CD4-positive, CD25-positive, alpha-beta regulatory T cell (primary cell): Measurements from ENCODE around the gene TSPAN31. TPM values are rescaled to one million over a fixed set of nuclear protein-coding genes. Genes with fewer than 3 reads are reported as not detected.

Source experiments
- ATAC-seq, 2 donors: fragments of 150-1000 bp; cut with Tn5 transposase; one replicate each; pipeline ENCODE4 v1.10.0; 2021; ENCODE audit warnings: low read depth in 2 of 2, moderate number of reproducible peaks in 2 of 2, moderate library complexity in 1 of 2
- DNase-seq, 3 donors: peaks; one replicate each; pipeline versions ENCODE4 v3.0.0 to v3.0.0-alpha.2; 2012 to 2022; ENCODE audit warnings: mixed read lengths in 1 of 3
- H3K27ac ChIP-seq: one replicate; pipeline ENCODE4 v1.7.0; 2013; ENCODE audit warnings: mild to moderate bottlenecking, low read length; ENCODE audit not compliant: insufficient read depth, poor library complexity, severe bottlenecking
- H3K27me3 ChIP-seq: one replicate; pipeline ENCODE4 v1.7.0; 2013; ENCODE audit warnings: low read length; ENCODE audit not compliant: control insufficient read depth, insufficient read depth
- H3K36me3 ChIP-seq: one replicate; pipeline ENCODE4 v1.7.0; 2013; ENCODE audit warnings: mild to moderate bottlenecking, low read length, moderate library complexity; ENCODE audit not compliant: control insufficient read depth, insufficient read depth
- H3K4me1 ChIP-seq: 2 replicates; pipeline ENCODE4 v1.7.0; 2013; ENCODE audit warnings: mild to moderate bottlenecking, low read length; ENCODE audit not compliant: insufficient read depth, control insufficient read depth, poor library complexity, severe bottlenecking
- H3K4me3 ChIP-seq: one replicate; pipeline ENCODE4 v1.7.0; 2013; ENCODE audit warnings: low read depth, mild to moderate bottlenecking, low read length, moderate library complexity
- H3K9me3 ChIP-seq, 2 experiments: 1 replicate in 1 of 2; 2 replicates in 1 of 2; pipeline ENCODE4 v1.7.0; 2013; ENCODE audit warnings: low read length in 2 of 2, mild to moderate bottlenecking in 1 of 2, moderate library complexity in 1 of 2; ENCODE audit not compliant: control insufficient read depth in 2 of 2
- H3K27ac Mint-ChIP-seq, 3 donors: one replicate each; pipeline ENCODE4 v1.8.0; 2020 to 2022; ENCODE audit warnings: mild to moderate bottlenecking in 3 of 3, mixed read lengths in 3 of 3, moderate library complexity in 2 of 3
- H3K27me3 Mint-ChIP-seq: one replicate; pipeline ENCODE4 v1.8.0; 2022; ENCODE audit warnings: mild to moderate bottlenecking, mixed read lengths
- H3K36me3 Mint-ChIP-seq: one replicate; pipeline ENCODE4 v1.8.0; 2020; ENCODE audit warnings: mixed read lengths
- H3K4me1 Mint-ChIP-seq, 4 donors: one replicate each; pipeline ENCODE4 v1.8.0; 2020 to 2022; ENCODE audit warnings: mixed read lengths in 4 of 4, mild to moderate bottlenecking in 1 of 4
- H3K4me3 Mint-ChIP-seq, 4 donors: one replicate each; pipeline ENCODE4 v1.8.0; 2020 to 2022; ENCODE audit warnings: mild to moderate bottlenecking in 4 of 4, mixed read lengths in 4 of 4, moderate library complexity in 3 of 4
- H3K9me3 Mint-ChIP-seq, 7 donors: one replicate each; pipeline ENCODE4 v1.8.0; 2020 to 2022; ENCODE audit warnings: mixed read lengths in 7 of 7, mild to moderate bottlenecking in 3 of 7, moderate library complexity in 2 of 7
- polyA plus RNA-seq, 4 donors: library from polyadenylated mRNA; unstranded; fragments of 300-500 nt; fragmentation: Illumina TruSeq; gene quantifications; one replicate each; pipeline ENCODE4 v1.2.3, GENCODE V29; 2021
- total RNA-seq: library from RNA; stranded (reverse); gene quantifications from one replicate; pipeline ENCODE4 v1.2.3, GENCODE V29; 2022

The TSPAN31 gene
- total and polyA plus RNA-seq, 5 donors from 2014 or later = 8.7 to 48.9 (median 38.9) TPM

DNA sequence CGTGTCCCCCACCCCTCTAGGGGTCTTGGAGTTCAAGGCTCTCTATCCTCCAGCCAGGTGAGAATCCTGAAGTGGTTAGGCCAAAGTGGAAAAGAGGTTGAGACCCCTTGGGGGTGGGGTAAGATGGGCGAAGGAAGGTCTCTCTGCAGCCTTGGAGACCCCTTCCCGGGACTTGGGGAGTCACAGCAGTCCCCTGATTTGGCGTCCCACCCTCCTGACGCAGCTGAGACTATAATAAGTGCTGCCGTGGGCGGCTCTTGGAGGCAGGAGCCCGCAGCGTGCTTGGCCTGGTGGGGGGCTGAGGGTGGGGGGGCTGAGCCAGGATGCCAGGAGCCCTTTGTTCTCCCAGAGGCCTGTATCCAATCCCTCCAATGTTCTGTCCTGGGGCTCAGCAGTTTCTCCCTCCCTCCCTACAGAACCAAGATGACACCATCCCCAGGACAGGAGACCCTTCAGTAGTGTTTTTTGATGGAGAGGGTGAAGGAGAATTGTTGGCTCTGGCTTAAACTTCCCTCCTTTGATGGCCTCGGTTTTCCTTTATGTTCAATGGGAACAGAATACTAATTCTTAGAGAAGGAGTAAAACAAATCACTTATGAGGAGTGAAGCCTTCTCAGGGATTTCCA, 4.8 kb upstream of the TSPAN31 start:
- Mint-ChIP-seq H3K9me3 (peaks cover 0 to 2% (median 0%) of the 10 kb centered on the region in 7 donors), H3K27ac (peak overlapping the region; percentile 52 to 97 (median 90)), H3K36me3 (peaks cover 16% of the 10 kb centered on the region), H3K4me1 (peaks cover 0 to 61% (median 38%) of the 10 kb centered on the region in 4 donors), H3K27me3 (no peaks in the 10 kb centered on the region), H3K4me3 (peak overlapping the region; percentile 88 to 91 (median 90))
- H3K4me1 ChIP-seq = peaks cover 60% of the 10 kb centered on the region
- H3K9me3 ChIP-seq = no peaks in the 10 kb centered on the region
- no peak for DNase-seq
- no peaks in the 10 kb centered on the region for H3K27me3 ChIP-seq
- no peak for ATAC-seq
- peak overlapping the region; percentile 88 for H3K27ac ChIP-seq
- H3K4me3 ChIP-seq = peak overlapping the region; percentile 99
- H3K36me3 ChIP-seq = peaks cover 15% of the 10 kb centered on the region

DNA sequence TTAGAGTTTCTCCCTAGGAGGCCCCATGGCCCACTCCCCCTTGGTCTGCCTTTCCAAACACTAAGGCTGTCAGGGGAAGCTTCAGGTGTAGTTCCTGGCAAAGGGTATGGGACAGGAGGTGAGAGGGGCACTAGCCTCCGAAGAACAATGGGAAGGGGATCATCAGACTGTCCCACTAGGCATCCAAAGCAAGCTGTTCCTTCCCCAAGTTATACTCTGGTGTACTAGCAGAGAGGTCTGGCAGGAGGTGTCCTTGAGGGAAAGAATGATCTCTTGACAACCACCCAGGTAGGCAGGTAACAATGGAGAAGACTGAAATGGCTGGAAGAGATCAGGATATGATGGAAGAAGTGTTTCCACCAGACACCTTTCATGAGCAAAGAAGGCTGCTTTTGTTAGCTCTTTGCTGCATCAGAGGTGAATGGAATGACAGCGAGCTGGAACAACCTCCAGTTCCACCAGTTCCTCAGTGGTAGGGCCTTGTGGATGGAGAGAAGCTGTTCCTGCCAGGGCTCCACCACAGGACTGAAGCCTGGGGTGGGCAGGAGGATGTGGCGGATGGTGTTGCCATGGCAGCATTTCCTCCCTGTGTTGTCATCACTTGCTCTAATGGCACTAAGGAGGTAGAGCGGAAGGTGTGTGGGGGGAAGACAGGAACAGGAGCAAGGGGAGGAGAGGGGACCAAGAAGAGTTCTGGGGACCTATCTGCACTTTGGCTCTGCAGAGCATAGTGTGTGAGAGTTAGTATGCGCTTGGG, 4.0 kb upstream of the TSPAN31 start:
- H3K36me3 Mint-ChIP-seq = peaks cover 15% of the 10 kb centered on the region
- peaks cover 0 to 68% (median 39%) of the 10 kb centered on the region in 4 donors for H3K4me1 Mint-ChIP-seq
- ATAC-seq (peak; percentile 76 to 79), DNase-seq (peak; percentile 74 to 94 (median 88))
- Histone ChIP-seq H3K36me3 (peaks cover 12% of the 10 kb centered on the region), H3K4me1 (peaks cover 68% of the 10 kb centered on the region), H3K27me3 (no peaks in the 10 kb centered on the region), H3K27ac (peak overlapping the region; percentile 88), H3K4me3 (peak overlapping the region; percentile 99), H3K9me3 (no peaks in the 10 kb centered on the region)
- peak overlapping the region; percentile 86 to 97 (median 90) for H3K27ac Mint-ChIP-seq
- no peaks in the 10 kb centered on the region for H3K27me3 Mint-ChIP-seq
- peaks cover 0 to 2% (median 0%) of the 10 kb centered on the region in 7 donors for H3K9me3 Mint-ChIP-seq
- H3K4me3 Mint-ChIP-seq = peak overlapping the region; percentile 84 to 91 (median 89)

DNA sequence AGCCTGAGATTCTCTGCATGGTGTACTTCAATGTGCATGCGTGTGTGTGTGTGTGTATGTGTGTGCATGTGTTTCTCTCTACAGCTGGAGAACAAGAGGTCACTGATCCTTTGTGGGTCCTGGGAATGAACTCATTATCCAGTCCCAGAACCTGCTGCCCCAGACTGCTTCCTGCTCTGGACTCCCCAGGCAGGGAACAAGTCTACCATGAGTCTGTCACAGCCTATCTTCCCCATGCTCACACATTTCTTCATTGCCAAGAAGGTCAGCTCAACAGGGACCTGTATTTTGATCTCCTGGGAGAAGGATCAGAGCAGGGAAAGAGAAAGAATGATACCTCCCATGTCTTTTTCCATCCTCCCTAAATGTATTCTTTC, 3.4 kb upstream of the TSPAN31 start:
- Mint-ChIP-seq H3K4me3 (peak overlapping the region; percentile 84 to 91 (median 89)), H3K27me3 (no peaks in the 10 kb centered on the region), H3K36me3 (peaks cover 13% of the 10 kb centered on the region), H3K27ac (peak overlapping the region; percentile 86 to 97 (median 90)), H3K4me1 (peaks cover 0 to 71% (median 40%) of the 10 kb centered on the region in 4 donors), H3K9me3 (peaks cover 0 to 2% (median 0%) of the 10 kb centered on the region in 7 donors)
- peaks cover 68% of the 10 kb centered on the region for H3K4me1 ChIP-seq
- H3K27ac ChIP-seq = peak overlapping the region; percentile 88
- peaks cover 12% of the 10 kb centered on the region for H3K36me3 ChIP-seq
- H3K4me3 ChIP-seq = peak overlapping the region; percentile 99
- ATAC-seq = no peak
- no peak for DNase-seq
- H3K27me3 ChIP-seq = no peaks in the 10 kb centered on the region
- no peaks in the 10 kb centered on the region for H3K9me3 ChIP-seq

DNA sequence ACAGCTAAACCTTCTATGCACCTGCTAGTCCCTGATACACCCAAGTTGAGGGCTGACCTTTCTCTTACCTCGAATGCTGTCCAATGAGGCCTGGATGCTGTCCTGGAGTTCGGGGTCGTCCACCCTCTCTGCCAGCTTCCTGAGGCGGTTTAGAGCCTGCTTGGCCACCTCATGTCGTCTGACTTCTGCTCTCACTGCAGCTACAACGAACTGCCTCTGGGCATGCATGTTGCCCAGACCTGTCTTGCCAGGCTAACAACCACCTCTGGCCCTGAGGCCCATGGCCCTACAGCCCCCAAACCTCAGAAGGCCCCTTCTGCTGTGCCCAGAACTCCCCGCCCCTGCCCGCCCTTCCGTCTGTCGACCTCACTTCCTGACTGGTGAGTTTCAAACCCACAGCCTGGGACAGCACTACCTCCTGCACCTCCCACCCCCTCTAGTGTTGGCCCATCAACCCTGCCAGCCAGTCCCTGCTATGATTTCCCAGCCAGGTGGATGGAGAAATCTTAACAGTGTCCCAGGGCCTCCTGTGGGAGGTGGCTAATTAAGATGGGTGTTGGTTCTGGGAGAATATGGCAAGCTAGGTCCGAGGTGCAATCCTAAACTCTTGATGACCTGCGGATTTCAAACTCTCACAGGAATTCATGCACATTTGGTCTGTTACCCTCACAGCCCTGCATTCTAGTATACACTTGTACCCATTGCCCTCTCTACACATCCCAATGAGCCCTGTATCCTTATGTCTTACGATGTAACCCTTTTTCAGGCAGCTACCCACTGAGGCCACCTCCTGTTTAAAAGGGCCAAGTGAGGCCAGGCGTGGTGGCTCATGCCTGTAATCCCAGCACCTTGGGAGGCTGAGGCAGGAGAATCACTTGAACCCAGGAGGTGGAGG, 2.7 kb upstream of the TSPAN31 start:
- peaks cover 0 to 69% (median 37%) of the 10 kb centered on the region in 4 donors for H3K4me1 Mint-ChIP-seq
- Histone ChIP-seq H3K27me3 (no peaks in the 10 kb centered on the region), H3K27ac (peak overlapping the region; percentile 88), H3K9me3 (no peaks in the 10 kb centered on the region), H3K4me1 (peaks cover 68% of the 10 kb centered on the region), H3K4me3 (peak overlapping the region; percentile 99), H3K36me3 (peaks cover 8% of the 10 kb centered on the region)
- DNase-seq (peak; percentile 72 to 92 (median 81)), ATAC-seq (peak; percentile 64)
- peak overlapping the region; percentile 86 to 97 (median 90) for H3K27ac Mint-ChIP-seq
- peaks cover 0 to 2% (median 0%) of the 10 kb centered on the region in 7 donors for H3K9me3 Mint-ChIP-seq
- H3K36me3 Mint-ChIP-seq = peaks cover 8% of the 10 kb centered on the region
- H3K27me3 Mint-ChIP-seq = no peaks in the 10 kb centered on the region
- H3K4me3 Mint-ChIP-seq = peak overlapping the region; percentile 84 to 91 (median 89)

DNA sequence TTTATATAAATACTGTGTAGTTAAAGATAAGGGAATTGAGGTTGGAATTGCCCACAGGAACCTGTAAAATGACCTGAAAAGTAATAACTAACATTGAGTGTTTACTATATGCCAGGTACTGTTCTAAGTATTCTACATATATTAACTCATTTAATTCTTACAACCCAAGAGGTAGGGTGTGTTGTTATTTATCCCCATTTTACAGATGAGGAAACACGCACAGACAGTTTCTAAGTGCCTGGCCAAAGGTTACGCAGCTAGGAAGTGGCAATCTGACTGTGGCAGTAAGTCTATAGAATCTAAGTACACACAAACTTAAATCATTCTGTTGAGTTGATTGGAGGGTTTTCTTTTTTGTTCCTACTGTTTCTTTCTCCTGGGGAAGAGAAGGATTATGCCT, 1.1 kb upstream of the TSPAN31 start:
- peaks cover 14% of the 10 kb centered on the region for H3K36me3 Mint-ChIP-seq

DNA sequence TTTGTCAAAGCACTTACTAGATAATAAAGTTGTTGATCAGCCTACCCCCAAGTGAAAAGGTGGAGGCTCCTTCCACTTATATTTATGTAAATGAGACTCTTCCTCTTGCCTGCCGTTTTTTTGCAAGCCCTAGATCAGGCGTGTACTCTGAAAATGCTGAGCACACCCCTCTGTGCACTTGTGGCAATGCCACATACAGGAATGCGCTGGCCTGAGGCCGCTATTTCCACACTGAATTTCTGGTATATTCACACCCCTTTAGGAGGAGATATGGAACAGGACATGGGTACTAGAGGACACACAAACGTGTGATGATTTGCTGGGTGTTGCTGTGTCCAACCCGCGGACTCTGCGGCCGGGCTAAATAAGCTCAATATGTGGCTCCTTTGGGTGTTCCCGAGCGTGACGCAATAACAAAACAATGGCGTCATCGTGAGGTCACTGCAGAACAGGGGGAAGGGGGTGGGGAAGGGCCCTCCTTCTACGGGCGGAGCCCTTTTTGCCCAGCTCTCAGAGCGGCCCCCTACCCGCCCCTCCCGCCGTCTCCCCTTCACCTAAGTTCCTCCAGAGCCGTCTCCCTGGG, 554 bp upstream of the TSPAN31 start:
- H3K27me3 Mint-ChIP-seq = no peaks in the 10 kb centered on the region
- Histone ChIP-seq H3K27ac (peak overlapping the region; percentile 93), H3K36me3 (peaks cover 21% of the 10 kb centered on the region), H3K9me3 (no peaks in the 10 kb centered on the region), H3K27me3 (no peaks in the 10 kb centered on the region), H3K4me1 (peaks cover 59% of the 10 kb centered on the region), H3K4me3 (peak overlapping the region; percentile 84)
- peak in 2 of 3 donors; percentile 37 to 64 for DNase-seq
- peak overlapping the region; percentile 89 to 97 (median 97) for H3K27ac Mint-ChIP-seq
- peaks cover 0 to 2% (median 0%) of the 10 kb centered on the region in 7 donors for H3K9me3 Mint-ChIP-seq
- peak; percentile 3 to 13 for ATAC-seq
- H3K36me3 Mint-ChIP-seq = peaks cover 14% of the 10 kb centered on the region
- peak overlapping the region; percentile 86 to 93 (median 92) for H3K4me3 Mint-ChIP-seq
- peaks cover 0 to 66% (median 36%) of the 10 kb centered on the region in 4 donors for H3K4me1 Mint-ChIP-seq

More for the DNA sequence above, 1.1 kb upstream of the TSPAN31 start:
- Histone ChIP-seq H3K4me1 (peaks cover 64% of the 10 kb centered on the region), H3K36me3 (peaks cover 15% of the 10 kb centered on the region), H3K27ac (peak overlapping the region; percentile 93), H3K4me3 (peak overlapping the region; percentile 84), H3K9me3 (no peaks in the 10 kb centered on the region), H3K27me3 (no peaks in the 10 kb centered on the region)
- Mint-ChIP-seq H3K4me1 (peaks cover 0 to 67% (median 38%) of the 10 kb centered on the region in 4 donors), H3K4me3 (peak overlapping the region; percentile 86 to 93 (median 92)), H3K27ac (peak overlapping the region in 2 of 3 donors; percentile 97), H3K27me3 (no peaks in the 10 kb centered on the region), H3K9me3 (peaks cover 0 to 2% (median 0%) of the 10 kb centered on the region in 7 donors)
- ATAC-seq (no peak), DNase-seq (no peak)

DNA sequence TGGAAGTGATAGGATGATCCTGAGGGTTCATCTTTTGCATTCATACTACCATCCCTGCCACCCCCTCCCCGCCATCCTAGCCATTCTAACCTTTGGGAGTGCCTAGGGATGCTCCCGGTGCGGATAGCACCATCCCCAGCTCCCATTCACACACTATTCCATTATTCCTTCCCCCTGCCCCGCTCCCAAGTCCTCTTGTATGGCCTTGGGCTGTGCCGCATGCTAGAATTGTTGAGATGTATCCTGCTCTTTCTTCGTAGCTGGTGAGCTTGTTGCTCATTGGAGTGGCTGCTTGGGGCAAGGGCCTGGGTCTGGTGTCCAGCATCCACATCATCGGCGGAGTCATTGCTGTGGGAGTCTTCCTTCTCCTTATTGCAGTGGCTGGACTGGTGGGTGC, 644 bp downstream of the TSPAN31 start:
- Mint-ChIP-seq H3K4me3 (peak overlapping the region; percentile 86 to 93 (median 92)), H3K4me1 (peaks cover 0 to 61% (median 32%) of the 10 kb centered on the region in 4 donors), H3K36me3 (peaks cover 17% of the 10 kb centered on the region), H3K9me3 (peaks cover 0 to 2% (median 0%) of the 10 kb centered on the region in 7 donors), H3K27ac (peak overlapping the region; percentile 89 to 97 (median 97)), H3K27me3 (no peaks in the 10 kb centered on the region)
- Histone ChIP-seq H3K9me3 (no peaks in the 10 kb centered on the region), H3K4me1 (peaks cover 47% of the 10 kb centered on the region), H3K27me3 (no peaks in the 10 kb centered on the region), H3K4me3 (peak overlapping the region; percentile 84), H3K27ac (peak overlapping the region; percentile 93), H3K36me3 (peaks cover 25% of the 10 kb centered on the region)
- DNase-seq (no peak), ATAC-seq (no peak)
